Body of pancreas (tissue), 4 donors: ENCODE data around the gene CCDC106.

Experiments
- POLR2A ChIP-seq, 3 donors: fragments of 450-650 bp; IDR thresholded peaks; one replicate each; pipeline ENCODE4 v1.6.1; 2016; ENCODE audit warnings: antibody characterized with exemption in 3 of 3, mild to moderate bottlenecking in 2 of 3
- TF ChIP-seq, protein P1 (sequence below), 7 experiments: fragments of 450-650 bp in 4 of 7; fragments of 200-600 bp in 3 of 7; sonication (generic) in 3 of 7; IDR thresholded peaks; one replicate each; pipeline ENCODE4 v1.5.1; 2016 to 2019; ENCODE audit warnings: antibody characterized with exemption in 7 of 7

DNA sequence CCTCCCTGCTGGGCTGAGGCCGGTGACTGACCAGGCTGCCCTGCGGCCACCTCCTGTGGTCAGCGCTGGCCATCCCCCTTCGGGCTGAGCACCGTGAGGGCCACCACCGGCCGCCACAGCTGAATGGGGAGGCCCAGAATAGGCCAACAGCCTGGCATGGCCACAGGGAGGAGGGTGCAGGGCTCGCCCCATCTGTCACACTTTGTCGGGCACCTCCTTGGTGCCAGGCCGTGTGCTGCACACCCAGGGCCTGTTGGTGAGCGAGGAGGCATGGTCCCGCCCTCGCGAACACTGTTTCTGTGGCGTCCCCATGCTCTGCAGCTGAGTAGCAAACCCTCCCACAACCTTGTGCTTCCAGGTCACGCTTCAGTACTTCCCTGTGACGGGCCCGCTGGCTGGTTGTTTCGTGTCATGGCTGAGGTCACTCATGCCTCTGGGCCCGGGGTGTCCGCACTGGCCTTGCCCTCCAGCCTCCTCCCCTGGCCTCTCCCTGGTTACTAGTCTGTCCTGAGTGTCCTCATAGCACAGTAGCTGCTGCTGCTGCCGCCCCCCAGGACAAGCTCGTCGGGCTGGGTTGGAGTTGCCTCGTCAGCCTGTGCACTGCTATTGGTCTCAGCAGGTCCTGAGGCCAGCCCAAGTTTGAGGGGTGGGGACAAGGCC lies 42.2 kb downstream of the CCDC106 start:
- TF ChIP-seq, protein P1, sequence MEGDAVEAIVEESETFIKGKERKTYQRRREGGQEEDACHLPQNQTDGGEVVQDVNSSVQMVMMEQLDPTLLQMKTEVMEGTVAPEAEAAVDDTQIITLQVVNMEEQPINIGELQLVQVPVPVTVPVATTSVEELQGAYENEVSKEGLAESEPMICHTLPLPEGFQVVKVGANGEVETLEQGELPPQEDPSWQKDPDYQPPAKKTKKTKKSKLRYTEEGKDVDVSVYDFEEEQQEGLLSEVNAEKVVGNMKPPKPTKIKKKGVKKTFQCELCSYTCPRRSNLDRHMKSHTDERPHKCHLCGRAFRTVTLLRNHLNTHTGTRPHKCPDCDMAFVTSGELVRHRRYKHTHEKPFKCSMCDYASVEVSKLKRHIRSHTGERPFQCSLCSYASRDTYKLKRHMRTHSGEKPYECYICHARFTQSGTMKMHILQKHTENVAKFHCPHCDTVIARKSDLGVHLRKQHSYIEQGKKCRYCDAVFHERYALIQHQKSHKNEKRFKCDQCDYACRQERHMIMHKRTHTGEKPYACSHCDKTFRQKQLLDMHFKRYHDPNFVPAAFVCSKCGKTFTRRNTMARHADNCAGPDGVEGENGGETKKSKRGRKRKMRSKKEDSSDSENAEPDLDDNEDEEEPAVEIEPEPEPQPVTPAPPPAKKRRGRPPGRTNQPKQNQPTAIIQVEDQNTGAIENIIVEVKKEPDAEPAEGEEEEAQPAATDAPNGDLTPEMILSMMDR (IDR thresholded peaks at IDR 0.05), result no peak
- TF ChIP-seq POLR2A (IDR thresholded peaks at IDR 0.05), result no peak
